GOT3 (cell line): Measurements from ENCODE around the gene AADACL4.
"Not testable (repeated sequence)": the region's sequence is repeated elsewhere in the genome, so short reads cannot be mapped to it uniquely, and the experiment has no call there.

Experiments
- DNase-seq: peaks from one replicate; lab custom pipeline; 2025; ENCODE audit warnings: mixed read lengths; lab: John Stamatoyannopoulos, UW

Gene AADACL4

GRCh38 chr1:12658531-12659453 is 14.9 kb downstream of the AADACL4 start:
- DNase-seq = no peak

DNA sequence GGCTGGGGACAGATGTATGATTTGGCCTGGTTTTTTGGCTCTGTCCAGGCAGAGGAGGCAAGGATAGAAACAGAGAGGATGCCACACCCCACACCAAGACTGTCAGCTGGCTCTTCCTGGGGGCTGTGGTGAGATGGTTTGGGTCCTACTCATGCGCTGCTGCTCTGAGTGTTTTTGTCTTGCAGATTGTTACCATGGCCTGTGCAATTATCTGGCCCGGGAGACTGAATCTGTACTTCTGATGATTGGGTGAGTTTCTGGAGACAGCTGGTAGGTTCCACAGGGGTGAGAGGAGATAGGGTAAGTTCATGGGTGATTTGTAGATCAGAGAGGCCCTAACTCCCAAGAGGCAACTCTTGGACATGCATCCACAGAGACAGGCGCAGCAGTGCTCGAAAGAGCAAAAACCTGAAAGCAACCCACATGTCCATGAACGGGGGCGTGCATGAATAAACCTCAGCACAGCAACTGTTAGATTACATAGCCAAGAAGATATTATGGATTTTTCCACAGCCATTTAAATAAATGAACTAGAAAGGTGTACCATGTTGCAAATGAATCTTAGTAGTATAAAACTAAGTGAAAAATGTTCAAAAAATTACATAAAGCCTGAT is 17.8 kb downstream of the AADACL4 start:
- DNase-seq = no peak

- DNase-seq = no peak
Observed at GRCh38 chr1:12662556-12662955, 18.7 kb downstream of the AADACL4 start.

- no peak for DNase-seq
Observed at GRCh38 chr1:12665511-12665910, 21.6 kb downstream of the AADACL4 start.

GRCh38 chr1:12666141-12666735 is 22.4 kb downstream of the AADACL4 start:
- no peak for DNase-seq

DNA sequence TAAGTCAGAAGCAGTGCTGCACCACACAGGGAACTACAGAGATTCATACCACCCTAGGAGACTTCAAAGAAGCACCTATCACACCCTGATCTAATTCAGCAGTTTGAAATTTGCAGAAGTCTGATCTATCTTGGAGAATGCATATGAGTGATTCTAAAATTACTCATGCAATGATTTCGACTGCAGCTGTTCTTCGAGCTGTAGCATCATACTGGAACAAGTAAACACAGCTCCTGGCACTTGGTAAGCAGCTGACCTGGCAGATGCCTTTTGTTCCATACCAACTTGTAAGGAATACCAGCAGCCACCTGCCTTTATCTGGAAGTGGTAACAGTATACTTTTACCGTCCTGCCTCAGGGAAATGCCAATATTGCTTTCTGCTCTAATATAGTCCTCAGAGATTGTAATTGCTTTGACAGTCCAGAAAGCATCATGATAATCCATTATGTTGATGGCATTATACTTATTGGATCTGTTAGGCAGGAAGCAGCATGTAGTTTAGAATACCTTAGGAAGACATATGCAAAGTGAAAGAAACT is 25.7 kb downstream of the AADACL4 start:
- DNase-seq = no peak

DNA sequence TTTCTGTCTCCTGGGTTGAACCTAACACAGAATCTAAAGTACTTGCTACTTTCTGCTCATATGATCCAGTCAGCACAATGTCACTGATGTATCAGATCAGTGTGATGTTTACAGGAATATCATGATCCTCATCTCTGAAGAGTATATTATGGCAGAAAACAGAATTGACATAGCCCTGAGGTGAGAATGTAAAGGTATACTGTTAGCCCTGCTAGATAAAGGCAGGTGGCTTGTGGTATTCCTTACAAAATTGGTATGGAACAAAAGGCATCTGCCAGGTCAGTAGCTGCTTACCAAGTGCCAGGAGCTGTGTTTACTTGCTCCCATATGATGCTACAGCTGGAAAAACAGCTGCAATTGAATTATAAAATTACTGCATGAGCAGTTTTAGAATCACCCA is 30.5 kb downstream of the AADACL4 start:
- no peak for DNase-seq

GRCh38 chr1:12676122-12676521 is 32.2 kb downstream of the AADACL4 start:
- DNase-seq = not testable (repeated sequence)

DNA sequence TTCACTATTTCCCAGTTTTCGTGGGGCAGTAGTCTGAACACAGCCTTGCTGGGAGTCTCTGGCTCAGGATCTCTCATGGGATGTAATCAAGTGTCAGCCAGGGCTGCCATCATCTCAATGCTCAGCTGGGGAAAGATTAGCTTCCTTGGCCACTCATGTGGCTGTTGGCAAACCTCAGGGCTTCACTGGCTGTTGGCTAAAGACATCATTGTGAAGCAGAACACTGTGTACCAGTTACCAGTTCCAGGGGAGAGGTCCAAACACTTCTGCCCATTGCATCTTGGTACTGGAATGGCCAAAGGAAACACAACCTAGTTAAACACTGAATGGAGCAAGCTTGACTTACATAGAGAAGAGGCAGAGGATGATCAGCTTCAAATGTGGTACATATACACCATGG is 33.7 kb downstream of the AADACL4 start:
- no peak for DNase-seq

DNA sequence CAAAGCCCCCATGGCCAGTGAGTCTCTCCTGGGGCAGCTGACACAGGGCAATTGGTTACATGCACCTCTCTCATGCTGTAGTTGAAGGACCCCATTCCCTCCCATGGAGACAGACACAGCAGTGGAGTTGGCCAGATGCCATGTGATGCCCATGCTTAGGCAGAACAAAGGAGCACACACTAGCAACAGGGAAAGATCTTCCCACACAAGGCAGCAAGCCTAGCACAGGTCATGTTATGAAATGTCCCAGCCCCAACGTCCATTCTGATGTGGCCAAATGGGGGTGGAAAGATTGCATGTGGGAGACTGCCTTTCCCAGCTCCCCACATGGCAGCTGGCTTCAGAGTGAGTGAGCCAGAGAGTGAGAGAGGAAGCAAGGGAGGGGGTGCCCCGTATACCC is 34.5 kb downstream of the AADACL4 start:
- DNase-seq = no peak

GRCh38 chr1:12678820-12679219 is 34.9 kb downstream of the AADACL4 start:
- no peak for DNase-seq

DNA sequence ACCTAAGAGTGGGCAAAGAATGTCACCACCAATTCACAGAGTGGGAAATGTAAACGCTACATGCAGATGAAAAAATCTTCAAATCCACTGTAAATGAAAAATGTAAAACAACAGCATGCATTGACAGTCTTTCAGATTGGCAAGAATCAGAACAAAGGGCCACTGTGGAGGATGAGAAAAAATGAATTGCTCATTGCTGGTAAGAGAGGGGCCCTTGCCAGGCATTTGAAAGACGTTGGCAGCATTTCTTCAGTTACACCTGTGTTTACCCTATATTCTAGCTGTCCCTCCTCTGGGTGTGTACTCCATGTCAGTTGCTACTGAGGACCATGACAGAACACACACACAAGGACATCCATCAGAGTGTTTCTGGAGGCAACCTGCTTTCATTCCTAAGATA is 46.3 kb downstream of the AADACL4 start:
- no peak for DNase-seq

DNA sequence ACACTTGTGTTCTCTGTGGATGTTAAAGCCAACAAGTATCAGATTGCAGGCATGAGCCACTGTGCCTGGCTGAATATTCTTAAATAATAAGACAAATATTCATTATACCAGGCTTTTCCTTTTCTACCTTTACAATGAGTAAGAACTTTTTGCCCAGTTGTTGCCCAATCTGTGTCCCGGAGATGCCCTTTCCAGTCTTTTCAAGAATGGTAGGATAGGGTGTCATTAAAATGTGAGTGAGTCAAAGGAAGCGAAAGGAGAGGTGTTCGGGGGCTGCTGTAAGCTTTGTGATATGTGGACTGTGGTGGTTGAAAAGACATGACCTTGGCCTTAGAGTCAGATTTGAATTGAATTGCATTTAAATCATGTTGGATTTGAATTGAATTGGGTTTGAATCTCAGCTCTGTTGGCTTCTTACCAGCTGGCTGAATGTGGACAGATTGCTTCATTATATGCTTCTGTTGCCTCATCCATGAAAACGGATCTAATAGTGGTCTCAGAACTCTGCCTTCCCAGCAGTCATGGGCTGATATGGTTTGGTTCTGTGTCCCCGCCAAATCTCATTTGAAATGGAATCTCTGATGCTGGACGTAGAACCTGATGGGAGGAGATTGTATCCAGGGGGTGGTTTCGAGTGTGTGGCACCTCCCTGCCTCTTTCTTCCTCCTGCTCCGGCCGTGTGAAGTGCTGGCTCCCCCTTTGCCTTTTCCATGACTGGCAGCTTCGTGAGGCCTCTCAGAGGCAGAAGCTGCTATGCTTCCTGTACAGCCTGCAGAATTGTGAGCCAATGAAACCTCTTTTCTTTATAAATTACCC is 49.3 kb downstream of the AADACL4 start:
- DNase-seq = no peak

DNA sequence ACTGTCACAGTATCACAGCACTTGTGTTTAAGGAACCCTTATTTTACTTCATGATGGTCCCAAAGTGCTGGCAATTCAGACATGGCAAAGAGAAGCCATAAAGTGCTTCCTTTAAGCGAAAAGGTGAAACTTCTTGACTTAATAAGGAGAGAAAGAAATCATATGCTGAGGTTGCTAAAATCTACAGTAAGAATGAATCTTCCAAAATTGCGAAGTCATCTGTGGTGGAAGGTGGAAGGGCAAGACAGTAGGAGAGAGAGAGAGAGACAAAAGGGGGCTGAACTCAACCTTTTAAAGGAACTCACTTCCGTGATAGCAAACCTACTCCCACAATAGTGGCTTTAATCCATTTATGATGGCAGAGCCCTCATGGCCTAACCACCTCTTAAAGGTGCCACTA is 52.8 kb downstream of the AADACL4 start:
- DNase-seq = no peak

- DNase-seq = no peak
Observed at GRCh38 chr1:12697397-12697796, 53.5 kb downstream of the AADACL4 start.

DNA sequence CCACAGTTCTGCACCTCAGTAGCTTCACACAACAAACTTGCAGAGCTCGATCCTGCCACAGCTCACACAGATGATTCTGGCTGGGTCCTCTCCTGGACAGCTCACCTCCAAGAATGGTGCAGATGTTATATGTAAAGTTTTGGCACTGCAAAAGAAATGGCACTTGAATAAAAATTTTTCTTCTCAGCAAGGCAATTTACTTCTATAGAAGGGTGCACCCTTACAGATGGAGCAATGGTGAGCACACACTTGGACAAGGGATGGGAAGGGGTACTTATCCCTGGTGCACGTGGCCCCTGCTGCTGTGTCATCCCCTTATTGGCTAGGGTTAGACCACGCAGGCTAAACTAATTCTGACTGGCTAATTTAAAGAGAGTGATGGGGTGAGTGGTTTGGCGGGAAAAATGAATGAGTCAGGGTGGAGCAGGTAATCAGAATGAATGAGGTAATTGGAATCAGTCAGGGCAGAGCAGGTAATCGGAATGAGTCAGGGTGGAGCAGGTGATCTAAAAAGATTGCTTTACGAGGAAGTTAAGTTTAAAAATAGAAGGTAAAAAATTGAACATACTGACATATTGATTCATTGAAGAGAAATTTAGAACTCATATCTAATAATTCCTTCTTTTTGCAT is 60.1 kb downstream of the AADACL4 start:
- DNase-seq = no peak

DNA sequence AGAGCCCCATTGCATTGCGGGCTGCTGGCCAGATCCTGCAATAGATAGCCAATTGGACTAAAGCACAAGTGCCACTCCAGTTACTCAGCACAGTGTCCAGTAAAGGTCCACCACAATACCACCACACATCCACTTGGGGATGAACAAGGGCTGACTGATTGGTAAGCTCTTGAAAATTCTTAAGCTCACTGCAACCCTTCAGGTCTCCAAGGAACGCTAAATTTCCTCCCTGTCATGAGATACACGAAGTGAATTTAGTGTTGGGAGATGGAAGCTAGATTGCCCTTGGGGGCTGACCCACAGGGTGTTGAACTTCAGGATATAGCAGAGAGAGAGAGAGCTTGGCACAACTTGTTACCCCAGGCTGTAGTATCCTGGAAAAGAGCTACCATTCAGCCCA is 62.2 kb downstream of the AADACL4 start:
- DNase-seq = no peak

DNA sequence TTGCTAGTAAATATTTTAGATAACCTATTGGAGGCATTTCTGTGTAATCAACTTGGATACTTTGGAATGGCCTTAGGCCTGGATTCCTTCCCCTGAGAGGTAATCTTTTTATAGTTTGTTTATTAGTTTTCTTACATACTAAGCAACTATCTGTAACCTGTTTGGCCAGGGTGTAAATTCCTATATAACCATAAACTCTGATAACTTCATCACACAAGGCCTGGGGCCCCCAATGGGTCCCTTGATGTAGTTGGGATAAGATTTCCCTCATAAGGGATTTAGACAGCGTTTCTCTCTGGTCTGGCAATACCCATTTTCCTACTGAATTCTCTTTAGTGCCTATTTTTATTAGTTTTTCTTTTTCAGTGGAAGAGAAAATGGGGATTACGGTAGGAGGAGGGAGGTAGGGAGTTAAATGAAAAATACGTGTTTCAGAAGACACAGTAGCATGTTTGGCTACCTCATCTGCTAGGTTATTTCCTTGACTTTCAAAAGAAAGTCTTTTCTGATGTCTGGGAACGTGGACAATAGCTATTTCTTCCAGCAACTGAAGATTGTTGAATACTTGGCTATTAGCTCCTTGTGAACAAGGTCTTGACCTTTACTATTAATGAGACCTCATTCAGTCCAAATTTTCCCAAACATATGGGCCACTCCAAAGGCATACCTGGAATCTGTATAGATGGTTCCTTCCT is 64.7 kb downstream of the AADACL4 start:
- no peak for DNase-seq

DNA sequence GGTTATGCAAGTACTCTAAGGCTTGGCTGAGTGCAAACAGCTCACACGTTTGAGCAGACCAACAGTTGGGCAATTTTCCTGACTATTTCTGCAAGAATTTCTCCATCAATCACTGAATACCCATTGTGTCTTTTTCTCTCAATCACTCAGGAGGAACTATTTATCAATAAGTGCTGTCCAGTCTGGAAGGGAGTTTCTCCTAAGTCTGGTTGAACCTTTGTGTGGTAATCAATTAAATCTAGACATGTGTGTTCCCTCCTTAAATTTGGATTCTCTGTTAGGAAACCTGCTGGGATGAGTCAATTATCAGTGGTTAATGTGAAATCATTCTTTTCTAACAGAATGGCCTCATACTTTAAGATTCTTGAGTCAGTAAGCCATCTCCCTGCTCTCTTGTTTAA is 65.2 kb downstream of the AADACL4 start:
- no peak for DNase-seq

- no peak for DNase-seq
Observed at GRCh38 chr1:12709696-12710095, 65.8 kb downstream of the AADACL4 start.

- DNase-seq = no peak
Observed at GRCh38 chr1:12711536-12711935, 67.7 kb downstream of the AADACL4 start.
